GM23248 (cell line): ENCODE data around the gene RSRC1. TPM values are rescaled to one million over a fixed set of nuclear protein-coding genes. Genes with fewer than 3 reads are reported as not detected.

Source experiments
- DNase-seq: peaks from one replicate; pipeline ENCODE4 v3.0.0-alpha.2; 2015
- H2AFZ ChIP-seq: fragments of 200-600 bp; sonication (generic); 2 replicates; pipeline ENCODE4 v1.6.1; 2016; ENCODE audit warnings: antibody characterized with exemption
- H3F3A ChIP-seq: fragments of 200-600 bp; sonication (generic); 2 replicates; pipeline ENCODE4 v1.6.1; 2016; ENCODE audit warnings: mild to moderate bottlenecking, antibody characterized with exemption, mixed run types; ENCODE audit not compliant: insufficient read depth
- H3K27ac ChIP-seq: fragments of 200-600 bp; sonication (generic); 2 replicates; pipeline ENCODE4 v1.5.1; 2016; ENCODE audit warnings: mild to moderate bottlenecking
- H3K27me3 ChIP-seq: fragments of 200-600 bp; sonication (generic); replicated peaks from 2 replicates; pipeline ENCODE4 v1.6.1; 2016; ENCODE audit warnings: mild to moderate bottlenecking; ENCODE audit not compliant: insufficient read depth
- H3K36me3 ChIP-seq: fragments of 200-600 bp; sonication (generic); 2 replicates; pipeline ENCODE4 v1.6.1; 2016; ENCODE audit warnings: low read depth, mild to moderate bottlenecking
- H3K4me1 ChIP-seq: fragments of 200-600 bp; sonication (generic); 2 replicates; pipeline ENCODE4 v1.6.1; 2016; ENCODE audit warnings: mild to moderate bottlenecking; ENCODE audit not compliant: insufficient read depth
- H3K4me2 ChIP-seq: fragments of 200-600 bp; sonication (generic); one replicate; pipeline ENCODE4 v1.6.1; 2016; ENCODE audit warnings: mild to moderate bottlenecking; ENCODE audit not compliant: unreplicated experiment
- H3K4me3 ChIP-seq: fragments of 200-600 bp; sonication (generic); 2 replicates; pipeline ENCODE4 v1.5.1; 2016; ENCODE audit warnings: mild to moderate bottlenecking
- H3K79me2 ChIP-seq: fragments of 200-600 bp; sonication (generic); 2 replicates; pipeline ENCODE4 v1.6.1; 2016; ENCODE audit warnings: mild to moderate bottlenecking; ENCODE audit not compliant: insufficient read depth
- H3K9ac ChIP-seq: fragments of 200-600 bp; sonication (generic); 2 replicates; pipeline ENCODE4 v1.6.1; 2016; ENCODE audit warnings: mild to moderate bottlenecking
- H3K9me2 ChIP-seq: fragments of 200-600 bp; sonication (generic); 2 replicates; pipeline ENCODE4 v1.6.1; 2016; ENCODE audit warnings: mixed run types, mild to moderate bottlenecking, moderate library complexity; ENCODE audit not compliant: insufficient read depth
- H3K9me3 ChIP-seq: fragments of 200-600 bp; sonication (generic); one replicate; pipeline ENCODE4 v1.6.1; 2017; ENCODE audit warnings: low read depth
- H4K20me1 ChIP-seq: fragments of 200-600 bp; sonication (generic); 2 replicates; pipeline ENCODE4 v1.6.0; 2016; ENCODE audit not compliant: insufficient read depth
- EZH2 ChIP-seq: fragments of 200-600 bp; sonication (generic); IDR thresholded peaks from 2 replicates; pipeline ENCODE4 v1.6.1; 2018; ENCODE audit warnings: antibody characterized with exemption, mild to moderate bottlenecking; ENCODE audit not compliant: insufficient read depth, poor library complexity, severe bottlenecking
- EZH2phosphoT487 ChIP-seq: fragments of 200-600 bp; sonication (generic); IDR thresholded peaks from 2 replicates; pipeline ENCODE4 v1.6.1; 2018; ENCODE audit warnings: antibody characterized with exemption, moderate library complexity, mild to moderate bottlenecking, low read depth; ENCODE audit not compliant: insufficient read depth
- WGBS, 2 experiments: methylation state at CpG; one replicate each; pipeline ENCODE4 v1.1.6; 2015 to 2017; ENCODE audit warnings: low lambda C conversion rate in 2 of 2, low coverage in 1 of 2; ENCODE audit errors: missing lambda C conversion rate in 2 of 2; 5-methylcytosine and 5-hydroxymethylcytosine counted together
- in situ Hi-C: fragments of 300-500 bp; cut with MboI; formaldehyde crosslinking; loops from 2 replicates; pipeline ENCODE4 v1.15.0; 2020
- polyA plus RNA-seq: library from polyadenylated mRNA; unstranded; fragments of >200 nt; fragmentation: Nextera tagmentation; extraction: Ambion mirVana; gene quantifications from 2 replicates; pipeline ENCODE4 v1.2.1, GENCODE V29; 2016
- total RNA-seq: library from RNA; depleted of rRNA; stranded (reverse); fragments of >200 nt; shearing (Covaris generic); gene quantifications from 2 replicates; pipeline ENCODE4 v1.2.3, GENCODE V29; 2014

RSRC1 gene
- total and polyA plus RNA-seq, 2 experiments from 2014 or later, result 28.5 to 34.6 TPM

- Histone ChIP-seq H3K4me3 (peak overlapping the region; percentile 94), H3K9me2 (no peaks in the 10 kb centered on the region), H3K27ac (peak overlapping the region; percentile 64), H3K9me3 (no peaks in the 10 kb centered on the region), H3K27me3 (no peaks in the 10 kb centered on the region), H2AFZ (peak overlapping the region; percentile 97), H4K20me1 (no peaks in the 10 kb centered on the region), H3K4me1 (no peaks in the 10 kb centered on the region; the same call in 1 of the 2 replicates), H3K36me3 (no peaks in the 10 kb centered on the region; the same call in 1 of the 2 replicates), H3F3A (peaks cover 14% of the 10 kb centered on the region; the same call in 1 of the 2 replicates), H3K4me2 (peak overlapping the region; percentile 91), H3K9ac (peak overlapping the region; percentile 84), H3K79me2 (peaks cover 40% of the 10 kb centered on the region)
- 1 to 2% methylated on average over 27 to 39 of the region's 39 CpGs for WGBS, 2 experiments
- no peak for TF ChIP-seq EZH2
- TF ChIP-seq EZH2phosphoT487, result no peak
- DNase-seq, result peak; percentile 88
- in situ Hi-C loops, result no loop called here
Measured at GRCh38 chr3:158105119-158105709, 4.7 kb upstream of the RSRC1 start.

- Histone ChIP-seq H3K9ac (peak overlapping the region; percentile 84), H3K79me2 (peaks cover 39% of the 10 kb centered on the region), H3K36me3 (no peaks in the 10 kb centered on the region), H3K4me1 (peaks cover under 1% of the 10 kb centered on the region), H4K20me1 (no peaks in the 10 kb centered on the region), H3F3A (peaks cover 18% of the 10 kb centered on the region), H3K27ac (peak overlapping the region; percentile 64), H3K4me3 (peak overlapping the region; percentile 94), H3K9me3 (no peaks in the 10 kb centered on the region), H2AFZ (peak overlapping the region; percentile 97), H3K4me2 (peak overlapping the region; percentile 91), H3K9me2 (no peaks in the 10 kb centered on the region), H3K27me3 (no peaks in the 10 kb centered on the region)
- in situ Hi-C loops, result no loop called here
- 1 to 2% methylated on average over 24 to 45 of the region's 45 CpGs for WGBS, 2 experiments
- DNase-seq, result peak; percentile 83
- TF ChIP-seq EZH2 (no peak), EZH2phosphoT487 (no peak)
Measured at GRCh38 chr3:158105710-158106253, 4.1 kb upstream of the RSRC1 start.

GRCh38 chr3:158106766-158107471 lies 3.0 kb upstream of the RSRC1 start:
- Histone ChIP-seq H3F3A (peaks cover 22% of the 10 kb centered on the region), H3K36me3 (no peaks in the 10 kb centered on the region), H2AFZ (peak overlapping the region; percentile 97), H3K4me3 (peak overlapping the region; percentile 94), H3K4me2 (peak overlapping the region; percentile 91), H3K27me3 (no peaks in the 10 kb centered on the region), H3K27ac (no peak overlapping the region), H3K4me1 (peaks cover 10% of the 10 kb centered on the region), H3K9me3 (no peaks in the 10 kb centered on the region), H3K9me2 (no peaks in the 10 kb centered on the region), H3K9ac (peak overlapping the region; percentile 84), H4K20me1 (no peaks in the 10 kb centered on the region), H3K79me2 (peaks cover 42% of the 10 kb centered on the region)
- peak; percentile 52 for DNase-seq
- TF ChIP-seq EZH2 (no peak), EZH2phosphoT487 (no peak)
- 31 to 34% methylated on average over 34 to 37 of the region's 37 CpGs for whole genome bisulfite sequencing, 2 experiments
- in situ Hi-C loops, result no loop called here

GRCh38 chr3:158107605-158108444 lies 2.1 kb upstream of the RSRC1 start:
- Histone ChIP-seq H3K9ac (no peak overlapping the region), H4K20me1 (no peaks in the 10 kb centered on the region), H3K4me3 (no peak overlapping the region), H2AFZ (no peak overlapping the region), H3K79me2 (peaks cover 42% of the 10 kb centered on the region), H3K36me3 (no peaks in the 10 kb centered on the region), H3K4me2 (no peak overlapping the region), H3K9me2 (no peaks in the 10 kb centered on the region), H3K4me1 (peaks cover 10% of the 10 kb centered on the region), H3K27ac (no peak overlapping the region), H3K9me3 (no peaks in the 10 kb centered on the region), H3F3A (peaks cover 22% of the 10 kb centered on the region), H3K27me3 (no peaks in the 10 kb centered on the region)
- DNase-seq, result no peak
- TF ChIP-seq EZH2, result no peak
- TF ChIP-seq EZH2phosphoT487, result no peak
- WGBS, 2 experiments, result 91 to 93% methylated on average over 15 of the region's 15 CpGs
- in situ Hi-C loops, result no loop called here
